Measurements from ENCODE around the gene SMIM14. TPM values are rescaled to one million over a fixed set of nuclear protein-coding genes. Genes with fewer than 3 reads are reported as not detected.
"Not testable (repeated sequence)": the region's sequence is repeated elsewhere in the genome, so short reads cannot be mapped to it uniquely, and the experiment has no call there.

The SMIM14 gene
- total and polyA plus RNA-seq, 2 of the 8 experiments (the other 6 are each of a cell fraction or from before 2014, with no cell fraction given) = 29.1 to 31.0 TPM

GRCh38 chr4:39670296-39670695 is 31.6 kb upstream of the SMIM14 start:
- H3K27me3 ChIP-seq (replicated peaks in 1 of 4; ENCODE audit: control insufficient read depth in 3 of 4, extremely low read depth in 1 of 4, insufficient read depth in 3 of 4, low read length in 3 of 4); H3K23me2 ChIP-seq (ENCODE audit: low read depth, low read length); H3K27ac ChIP-seq (ENCODE audit: low read depth, low read length); H3K4me2 ChIP-seq (ENCODE audit: insufficient read depth in 1 of 2, low read depth in 2 of 2, low read length in 2 of 2); H2BK20ac ChIP-seq (ENCODE audit: low read length); H4K20me1 ChIP-seq (replicated peaks in 1 of 2; ENCODE audit: control insufficient read depth in 1 of 2, insufficient read depth in 2 of 2, low read length in 2 of 2); H3K36me3 ChIP-seq (ENCODE audit: control insufficient read depth in 2 of 4, insufficient read depth in 4 of 4, low read length in 3 of 4); H3K23ac ChIP-seq (ENCODE audit: insufficient read length); H3K79me1 ChIP-seq (ENCODE audit: low read depth, low read length); H3K4me3 ChIP-seq (ENCODE audit: extremely low read depth in 1 of 4, insufficient read depth in 2 of 4, low read depth in 3 of 4, low read length in 4 of 4); H3K4me1 ChIP-seq (replicated peaks in 1 of 4; ENCODE audit: control insufficient read depth in 3 of 4, insufficient read depth in 4 of 4, low read length in 3 of 4); H3K79me2 ChIP-seq (ENCODE audit: control insufficient read depth in 1 of 2, insufficient read depth in 2 of 2, low read length in 2 of 2); DNase-seq (ENCODE audit: low read depth in 1 of 2, low spot score in 2 of 2); H2BK12ac ChIP-seq (ENCODE audit: low read depth, low read length); H4K8ac ChIP-seq (ENCODE audit: extremely low read depth, insufficient read depth, low read length); H2AK5ac ChIP-seq (ENCODE audit: low read depth, low read length); POLR2A ChIA-PET (ENCODE audit: partially characterized antibody); H3K9ac ChIP-seq (replicated peaks in 1 of 4; ENCODE audit: extremely low read depth in 1 of 4, low read depth in 3 of 4, low read length in 3 of 4); H4K91ac ChIP-seq (replicated peaks; ENCODE audit: insufficient read length, low read length); H4K5ac ChIP-seq (ENCODE audit: insufficient read length, low read depth, low read length); H3K56ac ChIP-seq (replicated peaks; ENCODE audit: insufficient read length, low read depth, low read length); H2BK5ac ChIP-seq (ENCODE audit: low read depth, low read length); H2BK15ac ChIP-seq (ENCODE audit: low read length); H3K4ac ChIP-seq (replicated peaks; ENCODE audit: insufficient read length, low read depth, low read length); H2BK120ac ChIP-seq (replicated peaks; ENCODE audit: low read depth, low read length); H3K9me3 ChIP-seq (ENCODE audit: insufficient read depth in 2 of 2, low read depth in 1 of 2, low read length in 1 of 2); H2AFZ ChIP-seq (ENCODE audit: low read length); H3K18ac ChIP-seq (ENCODE audit: extremely low read depth, low read length); FAIRE-seq; H3K14ac ChIP-seq (ENCODE audit: insufficient read length): not testable (repeated sequence)
- CTCF ChIA-PET (ENCODE audit: partially characterized antibody) = interaction anchor here (0.7 kb wide), 1 partner anchor 201 kb away, joined by 3 read pairs; no protein-coding TSS in a partner anchor
- 100% methylated on average over 1 of the region's 1 CpG; no CpG with 5 or more reads in 1 of the 2 experiments for WGBS, 2 experiments (ENCODE audit: extremely low coverage in 1 of 2, insufficient coverage in 1 of 2, insufficient read length in 1 of 2, insufficient replicate concordance in 2 of 2, low coverage in 1 of 2, low lambda C conversion rate in 2 of 2, missing lambda C conversion rate in 1 of 2)
